ENCODE data around the gene KAT14. TPM values are rescaled to one million over a fixed set of nuclear protein-coding genes. Genes with fewer than 3 reads are reported as not detected.
A peak's percentile ranks its signal among the peaks of the same experiment; 100 is the strongest.
"Not testable (repeated sequence)": the region's sequence is repeated elsewhere in the genome, so short reads cannot be mapped to it uniquely, and the experiment has no call there.

Gene KAT14
- total RNA-seq, 2 experiments from 2014 or later = 17.9 to 18.4 TPM

DNA sequence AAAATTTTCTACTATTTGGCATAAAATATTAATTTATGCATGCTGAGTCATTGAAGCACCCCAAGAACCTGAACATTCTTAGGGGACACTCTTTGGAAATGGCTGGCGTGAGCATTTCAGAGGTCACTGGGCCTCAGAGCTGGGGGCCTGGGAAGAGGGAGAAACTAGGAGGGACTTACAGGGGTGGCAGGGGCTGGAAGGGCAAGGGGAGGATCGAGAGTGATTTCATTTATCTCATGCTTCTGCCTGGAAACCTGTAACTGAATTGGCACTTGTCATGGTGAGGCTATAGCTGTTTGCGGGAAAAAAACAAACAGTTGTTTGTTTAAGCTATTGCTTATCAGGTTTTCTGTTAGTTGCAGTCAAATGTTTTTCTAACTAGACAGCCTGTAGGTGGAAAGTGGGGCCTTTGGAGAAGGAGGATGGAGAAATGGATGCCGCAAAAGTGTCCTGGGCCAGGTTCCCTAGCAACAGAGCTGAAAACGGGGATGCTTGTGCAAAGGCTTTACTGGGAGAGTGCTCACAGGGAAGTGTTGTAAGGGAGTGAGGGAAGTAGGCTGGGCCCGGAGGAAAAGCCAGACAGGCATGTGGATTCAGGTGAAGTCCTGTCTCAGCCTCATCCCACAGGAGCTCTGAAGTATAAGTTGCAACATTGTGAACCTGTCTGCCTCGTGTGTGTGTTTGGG is 36.4 kb upstream of the KAT14 start:
- no peak overlapping the region for H3K4me3 Mint-ChIP-seq
- ChIA-PET CTCF (no interaction called here), POLR2A (no interaction called here)

DNA sequence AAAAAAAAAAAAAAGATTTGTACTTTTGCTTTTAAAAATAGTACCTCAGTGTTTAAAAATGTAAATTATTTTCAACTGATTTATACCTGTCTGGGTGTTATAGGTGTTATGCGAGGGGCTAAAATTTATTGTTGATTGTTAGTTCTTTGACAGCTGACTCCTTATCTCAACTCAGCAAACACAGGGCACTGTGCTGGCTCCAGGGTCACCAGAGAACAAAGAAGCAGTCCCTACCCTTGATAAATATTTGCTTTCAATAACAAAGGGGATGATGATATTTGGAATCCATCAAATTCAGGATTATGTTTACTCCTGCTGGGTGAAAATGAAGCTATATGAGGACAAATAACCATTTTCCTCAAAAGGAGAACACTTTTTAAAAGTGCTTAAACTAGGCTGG is 34.2 kb upstream of the KAT14 start:
- no peak overlapping the region for H3K27ac Mint-ChIP-seq
- no peak for ATAC-seq
- ChIA-PET POLR2A (no interaction called here), CTCF (no interaction called here)
- H3K27me3 Mint-ChIP-seq = peaks cover 12% of the 10 kb centered on the region
- H3K36me3 Mint-ChIP-seq (ENCODE audit: low read depth) = no peaks in the 10 kb centered on the region
- H3K9me3 Mint-ChIP-seq = no peaks in the 10 kb centered on the region
- intact Hi-C loops (cut with micrococcal nuclease) = no loop called here
- no peak for DNase-seq
- H3K4me1 Mint-ChIP-seq (ENCODE audit: low read depth) = no peaks in the 10 kb centered on the region
- H3K4me3 Mint-ChIP-seq = no peak overlapping the region
- TF ChIP-seq, protein P1, sequence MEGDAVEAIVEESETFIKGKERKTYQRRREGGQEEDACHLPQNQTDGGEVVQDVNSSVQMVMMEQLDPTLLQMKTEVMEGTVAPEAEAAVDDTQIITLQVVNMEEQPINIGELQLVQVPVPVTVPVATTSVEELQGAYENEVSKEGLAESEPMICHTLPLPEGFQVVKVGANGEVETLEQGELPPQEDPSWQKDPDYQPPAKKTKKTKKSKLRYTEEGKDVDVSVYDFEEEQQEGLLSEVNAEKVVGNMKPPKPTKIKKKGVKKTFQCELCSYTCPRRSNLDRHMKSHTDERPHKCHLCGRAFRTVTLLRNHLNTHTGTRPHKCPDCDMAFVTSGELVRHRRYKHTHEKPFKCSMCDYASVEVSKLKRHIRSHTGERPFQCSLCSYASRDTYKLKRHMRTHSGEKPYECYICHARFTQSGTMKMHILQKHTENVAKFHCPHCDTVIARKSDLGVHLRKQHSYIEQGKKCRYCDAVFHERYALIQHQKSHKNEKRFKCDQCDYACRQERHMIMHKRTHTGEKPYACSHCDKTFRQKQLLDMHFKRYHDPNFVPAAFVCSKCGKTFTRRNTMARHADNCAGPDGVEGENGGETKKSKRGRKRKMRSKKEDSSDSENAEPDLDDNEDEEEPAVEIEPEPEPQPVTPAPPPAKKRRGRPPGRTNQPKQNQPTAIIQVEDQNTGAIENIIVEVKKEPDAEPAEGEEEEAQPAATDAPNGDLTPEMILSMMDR (IDR thresholded peaks at IDR 0.05) = no peak

More for the DNA sequence above, 36.4 kb upstream of the KAT14 start:
- intact Hi-C loops (cut with micrococcal nuclease) = no loop called here
- TF ChIP-seq, protein P1 (IDR thresholded peaks at IDR 0.05) = no peak
- Mint-ChIP-seq H3K36me3 (ENCODE audit: low read depth) (no peaks in the 10 kb centered on the region), H3K4me1 (ENCODE audit: low read depth) (no peaks in the 10 kb centered on the region), H3K27ac (no peak overlapping the region), H3K27me3 (peaks cover 14% of the 10 kb centered on the region), H3K9me3 (no peaks in the 10 kb centered on the region)
- ATAC-seq (no peak), DNase-seq (no peak)

DNA sequence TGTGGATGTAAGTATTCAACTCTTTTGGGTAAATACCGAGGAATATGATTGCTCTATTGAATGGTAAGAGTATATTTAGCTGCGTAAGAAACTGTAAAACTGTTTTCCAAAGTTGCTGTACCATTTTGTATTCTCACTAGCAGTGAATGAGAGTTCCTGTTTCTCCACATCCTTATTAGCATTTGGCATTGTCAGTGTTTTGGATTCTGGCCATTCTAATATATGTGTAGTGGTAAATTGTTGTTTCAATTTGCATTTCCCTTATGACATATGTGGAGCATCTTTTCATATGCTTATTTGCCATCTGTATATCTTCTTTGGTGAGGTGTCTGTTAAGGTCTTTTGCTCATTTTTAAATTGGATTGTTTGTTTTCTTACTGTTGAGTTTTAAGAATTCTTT is 29.3 kb upstream of the KAT14 start:
- Mint-ChIP-seq H3K27ac (no peak overlapping the region), H3K27me3 (no peaks in the 10 kb centered on the region), H3K9me3 (no peaks in the 10 kb centered on the region), H3K36me3 (ENCODE audit: low read depth) (no peaks in the 10 kb centered on the region), H3K4me1 (ENCODE audit: low read depth) (no peaks in the 10 kb centered on the region), H3K4me3 (no peak overlapping the region)
- DNase-seq (no peak), ATAC-seq (no peak)
- ChIA-PET CTCF (no interaction called here), POLR2A (no interaction called here)
- intact Hi-C loops (cut with micrococcal nuclease) = no loop called here
- TF ChIP-seq, protein P1 (IDR thresholded peaks at IDR 0.05) = no peak

DNA sequence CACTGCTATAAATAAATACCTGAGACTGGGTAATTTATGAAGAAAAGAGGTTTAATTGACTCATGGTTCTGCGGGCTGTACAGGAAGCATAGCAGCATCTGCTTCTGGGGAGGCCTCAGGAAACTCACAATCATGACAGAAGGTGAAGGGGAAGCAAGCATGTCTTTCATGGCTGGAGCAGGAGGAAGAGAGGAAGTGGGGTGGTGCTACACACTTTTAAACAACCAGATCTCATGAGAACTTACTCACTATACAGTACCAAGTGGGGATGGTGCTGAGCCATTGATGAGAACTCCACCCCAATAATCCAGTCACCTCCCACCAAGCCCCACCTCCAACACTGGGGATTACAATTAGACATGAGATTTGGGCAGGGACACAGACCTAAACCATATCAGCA is 9.1 kb upstream of the KAT14 start:
- peak; percentile 86 for ATAC-seq
- H3K9me3 Mint-ChIP-seq; POLR2A ChIA-PET; H3K4me3 Mint-ChIP-seq; intact Hi-C loops (cut with micrococcal nuclease); H3K4me1 Mint-ChIP-seq (ENCODE audit: low read depth); H3K27me3 Mint-ChIP-seq; CTCF ChIA-PET; H3K36me3 Mint-ChIP-seq (ENCODE audit: low read depth): not testable (repeated sequence)
- peak overlapping the region; percentile 52 for H3K27ac Mint-ChIP-seq
- peak; percentile 49 for DNase-seq

DNA sequence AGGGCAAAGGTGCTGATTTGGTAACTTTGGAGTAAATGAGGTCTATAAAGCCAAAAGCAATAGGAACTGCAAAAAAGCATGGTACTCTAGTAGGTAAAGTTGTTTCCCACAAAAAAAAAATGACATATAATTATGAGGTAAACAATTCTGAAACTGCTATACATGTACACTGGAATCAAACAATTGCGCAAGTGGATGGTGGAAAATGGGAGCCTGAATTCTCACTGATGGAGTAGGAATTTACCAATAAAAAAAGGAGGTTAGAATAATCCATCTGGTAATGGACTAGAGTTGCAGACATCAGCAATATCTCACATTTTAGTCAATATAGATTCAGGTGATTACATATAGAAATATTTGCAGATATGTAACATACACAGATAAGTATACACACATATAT is 5.0 kb upstream of the KAT14 start:
- DNase-seq = no peak
- POLR2A ChIA-PET = no interaction called here

More for the DNA sequence above, 5.0 kb upstream of the KAT14 start:
- Mint-ChIP-seq H3K9me3 (peaks cover 2% of the 10 kb centered on the region), H3K27me3 (no peaks in the 10 kb centered on the region), H3K36me3 (ENCODE audit: low read depth) (no peaks in the 10 kb centered on the region), H3K4me1 (ENCODE audit: low read depth) (peaks cover 11% of the 10 kb centered on the region), H3K4me3 (no peak overlapping the region), H3K27ac (no peak overlapping the region)
- intact Hi-C loops (cut with micrococcal nuclease) = no loop called here
- no peak for ATAC-seq
- CTCF ChIA-PET = no interaction called here
- TF ChIP-seq, protein P1 (IDR thresholded peaks at IDR 0.05) = no peak
